ENCODE measurements around the gene PRMT3.
"Not testable (repeated sequence)": the region's sequence is repeated elsewhere in the genome, so short reads cannot be mapped to it uniquely, and the experiment has no call there.

PRMT3 gene

DNA sequence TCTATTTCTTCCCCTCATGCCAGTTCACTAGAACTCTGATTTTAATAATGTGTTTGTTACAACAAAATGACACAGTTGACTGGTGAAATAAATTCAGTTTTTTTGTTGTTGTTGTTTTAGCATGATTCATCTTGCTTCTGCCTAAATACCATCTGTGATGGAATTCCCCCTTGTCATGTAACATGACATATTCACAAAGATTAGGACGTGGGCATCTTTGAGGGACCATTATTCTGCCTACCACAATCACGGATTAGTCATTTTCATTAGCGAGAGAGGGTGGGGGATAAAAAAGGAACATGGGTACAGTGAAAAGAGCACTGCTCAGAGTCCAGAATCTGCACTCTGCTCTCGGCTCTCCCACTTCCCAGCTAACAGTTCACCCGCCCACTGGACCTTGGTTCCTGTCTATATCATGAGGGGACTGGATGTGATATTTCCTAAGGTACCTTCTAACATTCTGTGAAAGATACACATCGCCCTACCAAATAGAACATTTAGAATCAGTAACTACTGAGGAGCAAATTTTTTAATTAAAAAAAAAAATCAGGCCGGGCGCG is 12.7 kb upstream of the PRMT3 start:
- peak; percentile 42 to 63 (median 55) for DNase-seq

DNA sequence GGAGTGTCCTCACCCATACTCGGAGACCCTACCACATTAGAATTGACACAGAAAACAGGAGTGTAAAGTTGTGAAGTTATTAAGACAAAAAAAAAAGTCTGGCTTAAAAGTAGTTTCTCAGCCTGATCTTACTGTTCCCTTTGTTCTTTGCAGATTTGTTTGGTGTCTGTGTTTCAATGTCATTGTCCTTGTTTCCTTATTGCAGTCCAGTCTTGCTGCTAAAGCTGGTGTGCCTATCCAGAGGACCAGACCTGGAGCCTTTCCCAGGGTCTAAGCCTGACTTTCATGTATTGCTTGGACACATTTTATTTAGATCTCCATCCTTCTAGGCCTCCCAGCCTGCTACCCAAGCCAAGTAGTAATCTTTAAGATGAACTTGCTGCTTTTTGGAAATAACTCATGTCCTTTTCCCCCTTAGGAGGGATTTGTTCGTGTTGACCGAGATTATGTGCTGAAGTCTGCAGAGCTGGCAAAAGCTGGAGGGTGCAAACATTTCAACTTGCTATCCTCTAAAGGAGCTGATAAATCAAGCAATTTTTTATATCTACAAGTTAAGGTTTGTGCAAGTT is 11.3 kb upstream of the PRMT3 start:
- no peak for DNase-seq

DNA sequence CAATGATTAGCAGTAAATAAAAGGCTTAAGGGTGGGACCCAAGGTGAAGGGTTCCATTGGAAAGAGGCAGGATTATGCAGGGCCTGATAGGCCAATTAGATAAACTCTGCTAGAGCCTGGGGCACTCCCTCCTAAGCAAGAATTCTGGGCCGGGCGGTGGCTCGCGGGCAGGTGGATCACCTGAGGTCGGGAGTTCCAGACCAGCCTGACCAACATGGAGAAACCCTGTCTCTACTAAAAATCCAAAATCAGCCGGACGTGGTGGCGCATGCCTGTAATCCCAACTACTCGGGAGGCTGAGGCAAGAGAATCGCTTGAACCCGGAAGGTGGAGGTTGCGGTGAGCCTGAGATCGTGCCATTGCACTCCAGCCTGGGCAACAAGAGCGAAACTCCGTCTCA is 1.5 kb upstream of the PRMT3 start:
- DNase-seq = not testable (repeated sequence)

DNA sequence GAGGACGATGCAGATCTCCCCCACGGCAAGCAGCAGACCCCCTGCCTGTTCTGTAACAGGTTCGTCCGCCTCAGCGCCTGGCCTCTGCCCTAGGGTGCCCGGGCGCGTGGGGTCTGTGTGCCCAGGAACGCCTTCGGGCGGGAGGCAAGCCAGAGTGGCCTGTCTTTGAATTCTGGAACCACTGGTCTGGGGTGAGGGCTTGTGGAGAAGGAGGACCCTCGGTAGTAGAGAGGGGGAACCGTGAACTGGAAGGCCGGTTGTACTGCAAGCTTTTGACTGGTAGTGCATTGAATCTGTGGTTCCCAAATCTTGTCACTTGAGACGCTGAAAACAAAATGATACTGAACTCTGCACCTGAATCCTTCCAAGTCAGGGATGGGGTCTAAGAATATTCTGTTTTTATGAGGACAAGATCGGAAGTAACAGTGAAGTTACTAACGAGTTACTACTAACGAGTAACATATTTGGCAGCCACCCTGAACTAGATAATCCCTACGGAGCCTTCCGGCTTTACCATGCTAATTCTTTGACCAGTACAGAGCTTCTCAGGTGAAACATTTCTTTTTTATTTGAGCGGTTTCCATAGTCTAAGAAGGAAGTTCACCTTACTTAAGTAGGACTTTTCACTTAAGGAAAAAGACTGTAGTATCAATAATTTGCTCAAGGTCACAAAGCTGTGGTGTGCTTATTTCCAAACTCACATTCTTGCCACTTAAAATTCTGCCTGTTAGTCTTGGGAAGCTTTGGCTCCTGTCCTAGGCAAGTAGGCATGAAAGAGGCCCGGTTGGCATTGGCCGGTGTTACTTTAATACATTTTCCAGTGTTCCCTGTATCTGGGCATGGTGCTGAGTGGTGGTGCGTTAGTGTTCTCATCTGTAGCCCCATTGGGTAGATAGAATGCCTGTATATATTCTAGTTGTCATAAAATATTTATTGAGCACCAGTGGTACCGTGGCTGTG is 860 bp downstream of the PRMT3 start:
- peak in 2 of 3 donors; percentile 27 to 43 for DNase-seq

DNA sequence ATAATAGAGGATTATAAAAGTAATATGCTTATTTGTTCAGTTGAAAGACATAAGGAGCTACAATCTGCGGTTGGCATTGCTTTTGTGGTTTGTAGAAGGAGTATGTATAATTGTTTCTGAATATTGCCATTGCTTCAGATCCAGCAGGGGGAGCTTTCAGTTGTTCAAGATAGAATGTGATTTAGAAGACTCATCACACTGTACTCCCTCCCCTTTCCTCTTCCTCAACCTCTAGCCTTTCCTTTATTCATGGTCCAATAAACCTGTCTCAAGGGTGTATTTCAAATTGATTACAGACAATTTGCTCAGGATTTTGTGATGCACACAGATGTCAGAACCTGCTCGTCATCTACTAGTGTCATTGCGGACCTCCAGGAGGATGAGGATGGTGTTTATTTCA is 9.8 kb downstream of the PRMT3 start:
- peak; percentile 47 to 63 (median 53) for DNase-seq

DNA sequence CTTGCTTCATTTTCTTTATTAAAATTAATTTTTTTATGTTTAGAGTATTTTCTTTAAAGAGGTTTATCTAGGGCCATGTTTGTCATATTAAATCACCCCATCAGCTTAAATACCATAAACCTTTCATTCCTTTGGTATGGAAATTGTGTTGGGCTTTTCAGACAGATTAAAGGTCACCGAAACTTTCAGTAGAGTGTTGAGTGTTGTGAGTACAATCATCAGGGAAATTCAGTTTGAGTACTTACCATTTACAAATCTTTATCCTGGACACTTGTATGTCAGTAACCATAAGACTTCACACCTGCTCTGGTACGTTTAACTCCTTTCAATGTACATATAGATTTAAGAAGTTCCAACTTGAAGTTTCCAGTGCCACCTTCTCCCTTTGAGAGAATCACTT is 12.0 kb downstream of the PRMT3 start:
- DNase-seq = no peak

DNA sequence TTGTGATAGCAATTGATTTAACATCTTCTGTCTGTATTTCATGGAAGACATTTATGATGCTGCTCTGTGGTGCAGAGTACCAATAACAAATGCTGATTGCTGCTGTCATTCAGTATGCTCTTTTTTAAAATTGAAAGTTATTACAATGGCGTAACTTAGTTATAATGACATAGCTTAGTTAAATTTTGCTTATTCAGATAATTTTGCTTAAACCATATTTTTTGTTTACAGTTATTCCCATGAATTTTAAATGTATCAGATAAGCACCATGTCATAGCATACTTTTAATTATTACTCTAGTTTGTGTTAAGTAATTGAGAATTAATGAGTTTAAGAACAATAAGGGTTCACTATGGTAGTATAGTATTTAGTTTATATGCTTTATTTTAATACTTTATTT is 15.5 kb downstream of the PRMT3 start:
- no peak for DNase-seq

DNA sequence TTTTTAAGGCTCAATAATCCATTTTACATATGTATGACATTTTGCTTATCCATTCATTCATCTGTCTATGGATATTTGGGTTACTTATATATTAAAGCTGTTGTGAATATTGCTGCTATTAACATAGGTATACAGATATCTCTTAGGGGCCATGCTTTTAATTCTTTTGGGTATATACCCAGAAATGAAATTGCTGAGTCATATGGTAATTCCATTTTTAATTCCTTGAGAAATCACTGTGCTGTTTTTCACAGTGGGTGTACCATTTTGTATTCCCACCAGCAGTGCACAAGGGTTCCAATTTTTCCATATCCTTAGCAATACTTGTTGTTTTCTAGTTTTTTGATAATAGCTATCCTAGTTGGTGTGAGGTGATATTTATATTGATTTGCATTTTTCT is 19.0 kb downstream of the PRMT3 start:
- DNase-seq = no peak

DNA sequence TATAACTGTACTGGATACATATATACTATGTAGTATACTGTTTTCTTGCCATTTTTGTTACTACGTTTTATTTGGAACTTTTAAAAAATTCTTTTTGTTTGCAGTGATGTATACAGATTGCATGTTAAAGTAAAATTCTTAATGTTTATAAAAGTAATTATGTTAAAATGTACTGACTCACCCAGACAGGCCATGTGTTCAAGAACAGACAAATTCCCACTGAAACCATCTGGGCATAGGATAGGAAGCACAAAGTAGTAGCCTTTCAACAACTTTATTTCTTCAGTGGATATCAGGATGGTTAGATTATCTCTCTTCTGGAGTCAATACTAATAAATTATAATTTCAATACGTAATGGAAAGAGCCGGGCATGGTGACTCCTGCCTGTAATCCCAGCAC is 19.8 kb downstream of the PRMT3 start:
- DNase-seq = no peak

DNA sequence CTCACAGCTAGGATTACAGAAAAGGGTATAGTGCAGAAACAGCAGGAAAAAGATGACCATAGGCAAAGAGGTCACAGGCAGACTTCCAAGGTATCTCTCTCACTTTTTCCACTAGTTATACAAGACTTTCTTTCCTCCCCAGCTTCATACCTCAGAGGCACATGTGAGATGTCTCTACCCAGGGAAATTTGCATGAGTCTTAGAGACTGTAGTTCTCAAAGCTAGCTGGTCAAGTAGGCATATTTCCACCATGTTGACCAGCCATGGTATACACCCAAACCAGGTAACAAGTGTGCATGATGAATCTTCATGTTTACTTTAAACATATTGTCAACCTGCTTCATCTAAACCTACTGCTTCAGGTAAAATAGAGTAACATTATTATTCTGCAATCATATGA is 27.9 kb downstream of the PRMT3 start:
- DNase-seq = no peak

DNA sequence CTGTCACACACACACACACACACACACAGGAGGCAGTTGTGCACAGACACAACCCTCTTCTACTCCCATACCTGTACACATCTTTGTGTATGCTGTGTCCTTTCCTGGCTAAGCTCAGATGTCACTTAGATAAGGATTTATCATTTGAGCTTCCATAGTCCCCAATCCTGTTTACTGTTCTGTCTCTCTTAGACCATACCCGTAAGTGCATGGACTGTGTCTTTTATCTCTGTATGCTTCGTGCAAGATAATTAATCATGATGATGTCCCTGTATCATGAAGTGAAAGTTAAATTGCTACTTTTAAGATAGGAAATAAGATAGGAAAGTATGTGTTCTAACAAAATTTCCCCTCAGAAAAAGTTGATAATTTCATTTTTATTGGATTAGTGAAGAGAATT is 30.3 kb downstream of the PRMT3 start:
- DNase-seq = no peak

DNA sequence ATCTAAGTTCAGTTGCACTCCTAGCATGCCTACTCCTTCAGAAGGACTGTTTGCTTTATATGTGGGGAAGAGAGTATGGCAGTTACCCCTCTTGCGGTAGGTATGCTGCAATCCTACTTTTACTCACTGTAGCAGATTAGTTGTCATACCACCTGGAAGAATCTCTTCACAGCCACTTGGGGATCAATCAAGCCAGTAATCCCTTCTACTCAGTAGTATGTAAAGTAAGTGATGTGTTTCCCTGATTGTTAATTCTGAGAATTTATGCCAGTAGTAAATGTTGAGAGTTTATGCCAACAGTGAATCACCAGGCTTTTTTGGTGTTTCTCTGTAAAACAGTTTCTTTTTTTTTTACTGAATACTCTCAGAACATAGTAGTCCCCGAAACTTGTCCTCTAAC is 34.4 kb downstream of the PRMT3 start:
- DNase-seq = no peak

DNA sequence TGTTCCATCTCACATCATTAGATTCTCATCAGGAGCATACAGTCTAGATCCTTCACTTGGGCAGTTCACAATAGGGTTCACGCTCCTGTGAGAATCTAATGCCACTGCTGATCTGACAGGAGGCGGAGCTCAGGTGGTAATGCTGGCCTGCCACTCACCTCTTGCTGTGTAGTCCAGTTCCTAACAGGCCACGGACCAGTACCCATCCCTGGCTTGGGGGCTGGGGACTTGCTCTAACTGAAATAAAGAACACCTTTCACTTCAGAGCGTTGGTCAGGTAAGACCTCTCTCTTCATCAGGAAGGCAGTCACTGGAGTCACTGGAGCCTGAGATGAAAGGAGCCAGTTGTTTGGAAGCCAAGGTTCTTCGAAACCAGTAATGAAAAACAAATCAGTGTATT is 41.7 kb downstream of the PRMT3 start:
- DNase-seq = no peak

DNA sequence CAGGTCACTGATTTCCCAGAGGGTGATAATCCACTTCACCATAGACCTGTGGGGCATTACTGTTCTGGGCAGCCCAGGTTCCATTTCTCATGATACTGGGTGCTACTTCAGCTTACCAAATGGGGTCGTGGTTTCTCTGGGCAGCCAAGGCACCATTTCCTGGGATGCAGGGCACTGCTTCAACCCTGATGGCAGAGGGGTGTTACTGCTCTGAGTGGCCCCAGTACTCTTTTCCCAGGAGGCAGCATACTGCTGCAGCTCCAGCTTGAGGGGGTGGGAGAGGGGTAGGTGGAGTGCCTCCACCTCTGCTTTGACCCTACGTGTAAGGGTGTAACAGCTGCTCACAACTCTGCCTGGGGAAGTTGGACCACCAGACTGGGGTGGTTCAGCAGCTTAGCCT is 51.1 kb downstream of the PRMT3 start:
- no peak for DNase-seq

DNA sequence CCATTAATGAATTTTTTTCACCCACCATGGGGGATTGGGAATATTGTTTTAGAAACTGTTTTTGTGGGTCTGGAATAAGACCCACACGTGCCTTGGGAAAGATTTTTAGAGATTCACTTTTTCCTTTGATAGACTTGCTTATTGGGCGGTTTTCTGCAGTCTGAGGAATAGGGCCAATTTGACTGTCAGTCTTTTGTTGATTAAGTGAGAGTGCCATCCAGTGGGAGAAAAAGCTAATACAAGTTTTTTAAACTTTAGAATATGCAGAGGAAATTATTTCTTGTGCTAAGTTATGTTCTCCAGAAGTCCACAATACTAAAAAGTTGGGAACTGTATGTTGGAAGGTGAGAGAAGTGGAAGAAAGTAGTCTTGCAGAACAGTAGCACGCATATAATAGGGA is 56.1 kb downstream of the PRMT3 start:
- DNase-seq = peak; percentile 4 to 25 (median 24)

DNA sequence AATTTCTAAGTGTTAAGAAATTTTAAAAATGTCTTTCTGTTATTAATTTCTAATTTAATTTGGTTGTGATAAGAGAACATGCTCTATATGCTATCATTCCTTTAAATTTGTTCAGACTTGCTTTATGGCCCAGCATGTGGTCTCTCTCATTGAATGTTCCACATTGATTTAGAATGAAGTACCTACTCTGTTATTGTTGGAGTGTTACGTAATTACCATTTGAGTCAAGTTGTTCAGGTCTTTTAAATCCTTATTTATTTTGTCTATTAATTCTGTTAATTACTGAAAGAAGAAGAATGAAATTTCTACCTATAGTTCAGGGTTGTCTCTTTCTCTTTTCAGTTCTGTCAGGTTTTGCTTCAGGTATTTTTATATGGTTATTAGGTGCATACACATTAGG is 57.0 kb downstream of the PRMT3 start:
- no peak for DNase-seq

DNA sequence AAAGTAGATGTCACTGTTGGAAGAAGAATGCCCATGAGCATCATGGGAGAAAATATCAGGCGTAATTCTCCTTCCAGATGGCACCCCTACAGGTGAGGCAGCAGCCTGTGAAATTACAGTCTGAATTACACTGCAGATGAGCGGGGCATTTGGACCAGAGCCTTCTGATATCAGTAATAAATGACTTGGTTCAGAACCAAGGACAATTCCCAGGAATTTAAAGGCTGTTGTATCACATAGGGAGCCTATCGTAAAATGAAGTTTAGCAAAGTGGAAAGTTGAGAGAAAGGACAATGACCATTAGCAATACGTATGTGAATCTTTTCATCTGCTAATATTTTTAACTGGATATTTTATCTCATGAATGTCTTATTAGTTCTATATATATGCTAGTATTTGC is 61.3 kb downstream of the PRMT3 start:
- DNase-seq = no peak

DNA sequence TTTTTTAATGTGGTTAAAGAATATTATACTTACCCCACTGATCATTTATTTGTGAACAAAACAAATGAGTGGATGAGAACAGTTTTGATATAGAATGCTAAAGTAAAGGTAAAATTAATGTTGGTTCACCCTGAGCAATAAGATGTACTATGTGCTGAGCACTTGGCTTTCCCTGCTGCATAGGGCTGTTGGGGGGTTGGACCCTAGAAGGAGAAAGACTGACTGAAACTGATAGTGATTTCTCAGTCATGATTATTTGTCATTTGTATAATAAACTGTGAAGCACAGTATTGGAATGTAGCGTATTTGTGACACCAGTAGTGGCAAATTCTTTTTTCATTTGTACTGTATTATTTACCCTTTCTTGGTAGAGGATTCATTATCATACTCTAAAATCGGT is 63.3 kb downstream of the PRMT3 start:
- no peak for DNase-seq

DNA sequence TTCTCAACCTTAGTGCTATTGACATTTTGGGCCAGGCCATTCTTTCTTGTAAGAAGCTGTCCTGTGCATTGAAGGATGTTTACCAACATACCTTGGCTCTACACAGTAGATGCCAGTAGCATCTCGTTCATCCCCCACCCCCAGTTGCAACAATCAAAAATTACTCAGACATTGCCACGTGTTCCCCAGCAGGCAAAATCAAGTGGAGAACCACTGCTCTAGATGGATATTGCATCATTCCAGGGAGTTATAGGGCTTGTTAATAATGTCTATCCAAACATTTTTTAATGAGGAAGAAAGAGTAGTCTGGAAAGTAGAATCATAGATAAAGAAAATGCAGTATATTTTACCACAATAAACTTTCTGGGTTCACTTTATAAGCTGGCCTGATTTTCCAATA is 64.1 kb downstream of the PRMT3 start:
- DNase-seq = peak; percentile 40 to 58 (median 55)

DNA sequence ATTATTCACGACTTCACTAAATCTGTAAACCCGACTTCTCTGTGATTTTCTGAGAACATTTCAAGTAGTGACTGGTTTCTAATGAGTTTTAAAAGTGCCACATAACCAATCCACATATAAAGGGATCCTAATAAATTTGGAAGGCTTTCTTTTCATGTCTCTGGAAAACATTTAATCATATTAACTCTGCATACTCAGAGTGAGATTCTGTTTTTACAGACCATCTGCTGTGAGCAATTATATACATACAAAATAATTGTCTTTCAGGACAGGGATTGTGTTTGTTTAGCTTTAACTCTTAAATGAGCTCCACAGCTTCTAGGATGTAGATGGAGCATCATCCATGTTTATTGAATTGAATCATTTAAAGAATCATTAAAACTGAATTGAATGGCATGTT is 65.1 kb downstream of the PRMT3 start:
- DNase-seq = no peak

DNA sequence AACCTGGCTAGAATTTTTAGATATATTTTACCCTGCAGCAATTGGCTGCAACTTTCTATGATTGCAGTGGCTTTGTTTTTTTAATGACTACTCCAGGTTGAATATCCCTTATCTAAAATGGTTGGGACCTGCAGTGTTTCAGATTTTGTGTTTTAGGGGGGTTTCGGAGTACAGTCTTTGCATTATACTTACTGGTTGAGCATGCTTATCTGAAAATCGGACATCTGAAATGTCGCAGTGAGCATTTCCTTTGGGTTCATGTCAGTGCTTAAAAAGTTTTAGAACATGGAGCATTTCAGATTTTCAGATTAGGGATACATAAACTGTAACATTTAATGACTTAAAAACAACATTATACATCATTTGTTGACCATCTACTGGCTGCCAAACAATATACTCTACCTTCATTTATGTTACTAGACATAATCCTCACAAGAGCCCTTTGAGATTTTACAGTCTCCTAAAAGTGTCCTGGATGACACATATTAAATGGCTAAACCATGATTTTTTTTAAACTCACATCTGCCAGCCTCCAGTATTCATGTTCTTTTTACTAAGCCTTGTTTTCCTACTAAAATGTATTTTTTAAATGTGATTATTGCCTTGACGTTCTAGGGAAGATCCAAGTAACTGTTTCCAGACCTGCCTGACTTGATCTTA is 66.3 kb downstream of the PRMT3 start:
- no peak for DNase-seq

DNA sequence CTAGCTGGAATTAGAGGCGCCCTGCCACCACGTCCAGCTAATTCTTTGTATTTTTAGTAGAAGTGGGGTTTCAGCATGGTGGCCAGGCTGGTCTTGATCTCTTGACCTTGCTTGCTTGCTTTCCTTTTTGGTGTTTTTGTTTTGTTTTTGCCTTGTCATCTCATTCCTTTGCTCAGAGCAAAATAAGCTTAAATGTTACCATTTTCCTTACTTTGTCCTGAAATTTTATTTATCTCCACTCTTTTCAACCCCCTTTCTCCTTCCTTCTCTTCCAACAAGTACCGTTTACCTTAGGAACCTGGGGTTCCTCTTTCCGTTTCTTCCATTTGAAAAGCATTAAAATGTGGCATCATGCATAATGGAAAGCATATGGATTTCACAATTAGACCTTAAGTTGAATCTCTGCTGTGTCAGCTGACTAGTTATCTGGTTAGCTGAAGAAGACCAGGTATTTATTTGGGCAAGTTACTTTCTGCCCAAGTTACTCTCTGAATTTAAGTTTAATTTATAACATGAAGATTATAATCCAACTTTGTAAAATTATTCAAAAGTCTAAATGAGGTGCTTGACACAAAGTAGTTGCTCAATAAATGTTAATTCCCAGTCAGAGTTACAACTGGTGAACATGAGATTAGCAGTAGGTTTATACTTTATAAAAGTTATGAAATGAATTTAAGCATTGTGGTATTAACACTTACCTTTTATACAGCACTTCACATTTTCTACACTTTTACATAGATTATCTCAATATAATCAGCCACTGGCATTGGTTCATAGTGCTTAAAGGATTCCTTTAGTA is 69.7 kb downstream of the PRMT3 start:
- no peak for DNase-seq
